ENCODE results near the gene SUPV3L1.

DNA sequence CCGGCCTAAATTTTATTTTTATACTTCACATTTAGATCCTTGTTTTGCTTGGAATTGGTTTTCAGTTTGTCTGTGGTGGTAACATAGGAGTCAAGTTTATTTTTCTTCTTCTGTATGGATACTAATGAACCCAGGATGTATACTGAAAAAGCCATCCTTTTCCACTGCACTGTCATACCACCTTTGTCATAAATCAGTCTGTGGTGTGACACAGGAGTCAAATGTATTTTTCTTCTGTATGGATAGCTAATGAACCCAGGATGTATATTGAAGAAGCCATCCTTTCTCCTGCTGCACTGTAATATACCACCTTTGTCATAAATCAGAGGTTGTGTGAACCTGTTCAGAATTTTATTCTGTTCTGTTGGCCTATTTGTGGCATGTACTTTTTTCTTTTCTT, 34.7 kb upstream of the SUPV3L1 start:
- TF ChIP-seq POLR2A (IDR thresholded peaks at IDR 0.05; ENCODE audit: low read length) (no peak), GATA1 (IDR thresholded peaks at IDR 0.05; ENCODE audit: low read depth, low read length) (no peak)
